ENCODE results near the gene SCN2B. TPM values are rescaled to one million over a fixed set of nuclear protein-coding genes. Genes with fewer than 3 reads are reported as not detected.

Gene SCN2B
- total RNA-seq, 1 experiment from 2014 or later, result not detected

DNA sequence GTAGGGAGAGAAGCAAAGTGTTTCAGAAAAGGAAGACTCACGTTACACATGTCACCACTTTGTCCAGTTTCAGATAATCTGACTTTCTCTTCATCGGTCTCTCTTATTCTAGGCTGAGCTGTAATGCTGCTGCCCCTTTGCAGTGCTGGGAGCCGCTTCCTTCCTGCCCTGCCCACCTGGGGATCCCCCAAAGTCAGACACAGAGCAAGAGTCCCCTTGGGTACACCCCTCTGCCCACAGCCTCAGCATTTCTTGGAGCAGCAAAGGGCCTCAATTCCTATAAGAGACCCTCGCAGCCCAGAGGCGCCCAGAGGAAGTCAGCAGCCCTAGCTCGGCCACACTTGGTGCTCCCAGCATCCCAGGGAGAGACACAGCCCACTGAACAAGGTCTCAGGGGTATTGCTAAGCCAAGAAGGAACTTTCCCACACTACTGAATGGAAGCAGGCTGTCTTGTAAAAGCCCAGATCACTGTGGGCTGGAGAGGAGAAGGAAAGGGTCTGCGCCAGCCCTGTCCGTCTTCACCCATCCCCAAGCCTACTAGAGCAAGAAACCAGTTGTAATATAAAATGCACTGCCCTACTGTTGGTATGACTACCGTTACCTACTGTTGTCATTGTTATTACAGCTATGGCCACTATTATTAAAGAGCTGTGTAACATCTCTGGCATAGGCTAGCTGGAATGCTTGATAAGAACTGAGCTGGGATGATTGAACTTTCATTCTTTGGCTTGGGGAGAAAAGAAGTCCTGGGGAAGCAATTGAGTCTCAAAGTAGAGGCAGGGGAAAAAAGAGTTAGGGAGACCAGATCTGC is 58.4 kb downstream of the SCN2B start:
- Histone ChIP-seq H3K9me3 (ENCODE audit: low read depth, low read length, poor library complexity, severe bottlenecking) (no peaks in the 10 kb centered on the region), H3K27me3 (replicated peaks; ENCODE audit: insufficient read depth, low read depth, low read length, poor library complexity) (peaks cover 11% of the 10 kb centered on the region), H3K4me3 (ENCODE audit: low read depth, low read length, poor library complexity, severe bottlenecking) (no peak overlapping the region), H3K4me1 (ENCODE audit: insufficient read depth, low read length, poor library complexity, severe bottlenecking) (no peaks in the 10 kb centered on the region), H3K36me3 (ENCODE audit: insufficient read depth, low read length, poor library complexity, severe bottlenecking) (no peaks in the 10 kb centered on the region), H3K27ac (ENCODE audit: low read depth, low read length, poor library complexity, severe bottlenecking) (no peak overlapping the region)
- no TSS peak for BruUV-seq (replicated peaks)
- intact Hi-C loops (cut with micrococcal nuclease; ENCODE audit: unreplicated experiment), result no loop called here
- TF ChIP-seq EZH2 (IDR thresholded peaks at IDR 0.05; ENCODE audit: borderline replicate concordance, low read depth, low read length, poor library complexity, severe bottlenecking), result no peak
- TF ChIP-seq, protein P1, sequence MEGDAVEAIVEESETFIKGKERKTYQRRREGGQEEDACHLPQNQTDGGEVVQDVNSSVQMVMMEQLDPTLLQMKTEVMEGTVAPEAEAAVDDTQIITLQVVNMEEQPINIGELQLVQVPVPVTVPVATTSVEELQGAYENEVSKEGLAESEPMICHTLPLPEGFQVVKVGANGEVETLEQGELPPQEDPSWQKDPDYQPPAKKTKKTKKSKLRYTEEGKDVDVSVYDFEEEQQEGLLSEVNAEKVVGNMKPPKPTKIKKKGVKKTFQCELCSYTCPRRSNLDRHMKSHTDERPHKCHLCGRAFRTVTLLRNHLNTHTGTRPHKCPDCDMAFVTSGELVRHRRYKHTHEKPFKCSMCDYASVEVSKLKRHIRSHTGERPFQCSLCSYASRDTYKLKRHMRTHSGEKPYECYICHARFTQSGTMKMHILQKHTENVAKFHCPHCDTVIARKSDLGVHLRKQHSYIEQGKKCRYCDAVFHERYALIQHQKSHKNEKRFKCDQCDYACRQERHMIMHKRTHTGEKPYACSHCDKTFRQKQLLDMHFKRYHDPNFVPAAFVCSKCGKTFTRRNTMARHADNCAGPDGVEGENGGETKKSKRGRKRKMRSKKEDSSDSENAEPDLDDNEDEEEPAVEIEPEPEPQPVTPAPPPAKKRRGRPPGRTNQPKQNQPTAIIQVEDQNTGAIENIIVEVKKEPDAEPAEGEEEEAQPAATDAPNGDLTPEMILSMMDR (conservative IDR thresholded peaks at IDR 0.05; ENCODE audit: low read depth, low read length), result no peak
- no peak for DNase-seq (ENCODE audit: low spot score)
- POLR2A ChIA-PET (ENCODE audit: low non-redundant PET), result no interaction called here
- CTCF ChIA-PET, result interaction anchor here (0.6 kb wide), 1 partner anchor 22 kb away, joined by 4 read pairs; no protein-coding TSS in a partner anchor

DNA sequence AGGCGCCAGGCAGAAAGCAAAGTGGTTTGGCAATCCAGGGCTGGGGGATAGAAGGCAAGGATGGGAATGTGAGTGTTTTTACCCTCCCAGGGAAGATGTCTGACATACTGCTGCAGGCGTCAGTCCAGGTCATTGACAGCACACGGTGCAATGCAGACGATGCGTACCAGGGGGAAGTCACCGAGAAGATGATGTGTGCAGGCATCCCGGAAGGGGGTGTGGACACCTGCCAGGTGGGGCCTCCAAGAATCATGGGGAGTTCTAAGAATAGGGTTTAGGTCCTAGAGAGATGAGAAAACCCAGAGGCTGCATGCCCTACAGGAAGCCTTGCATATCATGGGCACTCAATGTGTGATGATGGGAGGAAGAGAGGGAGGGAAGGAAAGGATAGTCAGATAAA is 61.4 kb downstream of the SCN2B start:
- Histone ChIP-seq H3K36me3 (ENCODE audit: insufficient read depth, low read length, poor library complexity, severe bottlenecking) (no peaks in the 10 kb centered on the region), H3K9me3 (ENCODE audit: low read depth, low read length, poor library complexity, severe bottlenecking) (no peaks in the 10 kb centered on the region), H3K4me1 (ENCODE audit: insufficient read depth, low read length, poor library complexity, severe bottlenecking) (no peaks in the 10 kb centered on the region), H3K27ac (ENCODE audit: low read depth, low read length, poor library complexity, severe bottlenecking) (no peak overlapping the region), H3K4me3 (ENCODE audit: low read depth, low read length, poor library complexity, severe bottlenecking) (no peak overlapping the region), H3K27me3 (replicated peaks; ENCODE audit: insufficient read depth, low read depth, low read length, poor library complexity) (peaks cover 11% of the 10 kb centered on the region)
- no peak for TF ChIP-seq EZH2 (IDR thresholded peaks at IDR 0.05; ENCODE audit: borderline replicate concordance, low read depth, low read length, poor library complexity, severe bottlenecking)
- TF ChIP-seq, protein P1 (conservative IDR thresholded peaks at IDR 0.05; ENCODE audit: low read depth, low read length), result no peak
- POLR2A ChIA-PET (ENCODE audit: low non-redundant PET), result no interaction called here
- BruUV-seq (replicated peaks), result no TSS peak
- DNase-seq (ENCODE audit: low spot score), result no peak
- CTCF ChIA-PET, result no interaction called here
- intact Hi-C loops (cut with micrococcal nuclease; ENCODE audit: unreplicated experiment), result no loop called here

DNA sequence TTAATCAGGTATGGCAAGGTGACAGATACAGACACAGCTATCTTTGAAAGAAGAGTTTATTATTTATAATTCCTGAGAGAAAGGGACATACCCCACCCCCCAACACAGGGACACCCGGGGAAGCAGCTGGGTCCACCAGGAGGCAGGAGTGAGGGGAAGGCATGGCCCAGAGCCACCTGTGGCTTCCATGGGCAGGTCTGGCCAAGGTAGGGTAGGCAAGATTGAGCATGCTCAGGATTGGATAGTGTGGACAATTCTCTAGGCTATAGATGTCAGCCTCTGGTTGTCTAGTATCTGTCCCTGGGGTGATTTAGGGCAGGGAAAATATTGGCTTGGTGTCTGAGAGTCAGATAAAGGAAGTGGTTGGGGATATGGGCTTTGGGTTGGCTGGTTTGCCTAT is 62.2 kb downstream of the SCN2B start:
- no peak for TF ChIP-seq EZH2 (IDR thresholded peaks at IDR 0.05; ENCODE audit: borderline replicate concordance, low read depth, low read length, poor library complexity, severe bottlenecking)
- TF ChIP-seq, protein P1 (conservative IDR thresholded peaks at IDR 0.05; ENCODE audit: low read depth, low read length), result no peak
- Histone ChIP-seq H3K27ac (ENCODE audit: low read depth, low read length, poor library complexity, severe bottlenecking) (no peak overlapping the region), H3K4me3 (ENCODE audit: low read depth, low read length, poor library complexity, severe bottlenecking) (no peak overlapping the region), H3K27me3 (replicated peaks; ENCODE audit: insufficient read depth, low read depth, low read length, poor library complexity) (peaks cover 10% of the 10 kb centered on the region), H3K36me3 (ENCODE audit: insufficient read depth, low read length, poor library complexity, severe bottlenecking) (no peaks in the 10 kb centered on the region), H3K9me3 (ENCODE audit: low read depth, low read length, poor library complexity, severe bottlenecking) (no peaks in the 10 kb centered on the region), H3K4me1 (ENCODE audit: insufficient read depth, low read length, poor library complexity, severe bottlenecking) (no peaks in the 10 kb centered on the region)
- CTCF ChIA-PET, result no interaction called here
- intact Hi-C loops (cut with micrococcal nuclease; ENCODE audit: unreplicated experiment), result no loop called here
- BruUV-seq (replicated peaks), result no TSS peak
- no peak for DNase-seq (ENCODE audit: low spot score)
- POLR2A ChIA-PET (ENCODE audit: low non-redundant PET), result no interaction called here

Measured in A673 (cell line).